Esophagus (tissue), 2 donors: Measurements from ENCODE around the gene ADAMTS12. TPM values are rescaled to one million over a fixed set of nuclear protein-coding genes. Genes with fewer than 3 reads are reported as not detected.

Experiments used
- H3K27ac ChIP-seq, 2 donors: one replicate each; pipeline ENCODE4 v1.5.1; 2013; ENCODE audit warnings: low read depth in 2 of 2, mild to moderate bottlenecking in 2 of 2, inconsistent platforms in 1 of 2, low read length in 1 of 2, moderate library complexity in 1 of 2
- H3K27me3 ChIP-seq, 2 donors: one replicate each; pipeline ENCODE4 v1.6.1; 2013; ENCODE audit warnings: low read length in 2 of 2, control low read depth in 1 of 2, mild to moderate bottlenecking in 1 of 2; ENCODE audit not compliant: insufficient read depth in 2 of 2, control insufficient read depth in 1 of 2
- H3K36me3 ChIP-seq, 2 donors: one replicate each; pipeline ENCODE4 v1.6.1; 2013; ENCODE audit warnings: low read length in 1 of 2; ENCODE audit not compliant: control insufficient read depth in 2 of 2, insufficient read depth in 2 of 2
- H3K4me1 ChIP-seq, 2 donors: one replicate each; pipeline ENCODE4 v1.6.1; 2013; ENCODE audit warnings: low read length in 1 of 2; ENCODE audit not compliant: control insufficient read depth in 2 of 2, insufficient read depth in 2 of 2
- H3K4me3 ChIP-seq, 2 donors: one replicate each; pipeline ENCODE4 v1.5.1; 2013; ENCODE audit warnings: low read length in 2 of 2, mild to moderate bottlenecking in 2 of 2, low read depth in 1 of 2, moderate library complexity in 1 of 2
- H3K9me3 ChIP-seq, 2 donors: one replicate each; pipeline ENCODE4 v1.6.1; 2013; ENCODE audit warnings: mild to moderate bottlenecking in 2 of 2, low read depth in 1 of 2, low read length in 1 of 2, moderate library complexity in 1 of 2; ENCODE audit not compliant: control insufficient read depth in 2 of 2, insufficient read depth in 1 of 2
- WGBS, 2 donors: extraction: QIAGEN DNeasy Blood & Tissue Kit; methylation state at CpG; one replicate each; pipeline ENCODE4 v1.1.7; 2013; 5-methylcytosine and 5-hydroxymethylcytosine counted together
- polyA plus RNA-seq, 2 donors: library from polyadenylated mRNA; stranded (reverse); fragments of 200-250 nt; gene quantifications; one replicate each; pipeline ENCODE4 v1.2.3, GENCODE V29; 2013
- donor health status: healthy with polysubstance abuse.
- donor health status: Bipolar disorder and iron deficiency.

The ADAMTS12 gene
- polyA plus RNA-seq, 2 donors = 0.06 to 0.20 TPM

DNA sequence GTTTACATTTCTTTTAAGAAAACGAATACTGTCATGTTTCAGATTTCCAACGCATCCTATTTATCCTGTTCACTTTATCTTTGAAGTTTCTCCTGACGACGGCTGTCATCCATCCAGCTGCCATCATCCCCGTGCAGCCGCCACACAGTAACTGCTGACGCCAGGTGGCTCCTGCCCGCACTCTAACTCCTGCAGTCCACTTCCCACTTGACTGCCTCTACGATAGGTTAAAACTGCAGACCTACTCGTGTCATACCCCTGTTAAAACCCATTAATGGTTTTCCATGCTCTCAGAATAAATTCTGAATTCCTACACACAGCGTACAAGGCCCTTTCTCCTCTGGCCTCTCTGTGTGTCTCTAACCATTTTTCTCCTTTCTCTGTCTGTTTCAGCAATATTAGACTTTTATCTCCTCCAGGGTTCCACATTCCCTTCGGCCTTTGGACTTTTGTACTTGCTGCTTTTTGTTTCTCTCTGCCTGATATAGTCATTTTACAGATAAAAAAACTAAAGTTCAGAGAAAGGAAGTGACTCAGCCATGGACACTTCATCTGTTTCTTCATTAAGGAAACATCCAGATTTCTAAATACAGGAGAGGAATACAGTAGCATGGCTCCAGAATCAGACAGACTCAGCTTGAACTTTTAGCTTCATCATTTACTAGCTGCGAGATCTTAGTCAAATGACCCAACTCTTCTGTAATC, 84.9 kb downstream of the ADAMTS12 start:
- Histone ChIP-seq H3K27ac (no peak overlapping the region), H3K27me3 (no peaks in the 10 kb centered on the region), H3K36me3 (no peaks in the 10 kb centered on the region), H3K9me3 (no peaks in the 10 kb centered on the region), H3K4me1 (no peaks in the 10 kb centered on the region), H3K4me3 (no peak overlapping the region)
- whole genome bisulfite sequencing, 2 donors = 71 to 79% methylated on average over 13 of the region's 13 CpGs

DNA sequence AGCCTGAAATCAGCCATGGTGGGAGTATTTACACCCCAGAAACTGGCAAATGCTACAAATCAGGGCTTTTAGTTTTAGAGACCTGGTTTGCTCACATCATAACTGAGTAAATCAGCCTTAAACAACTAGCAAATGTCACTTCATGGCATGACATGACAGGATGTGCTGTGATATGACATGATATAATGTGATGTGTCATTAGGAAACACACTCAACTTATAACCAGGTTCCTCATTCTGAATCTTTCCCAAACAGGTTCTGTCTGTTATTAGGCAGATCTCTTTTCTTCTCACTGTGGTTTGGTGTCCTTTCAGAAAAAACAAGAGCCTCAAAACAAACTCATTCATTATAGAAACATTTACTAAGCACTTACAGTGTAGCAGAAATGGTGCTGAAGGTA, 90.5 kb downstream of the ADAMTS12 start:
- Histone ChIP-seq H3K4me1 (no peaks in the 10 kb centered on the region), H3K36me3 (no peaks in the 10 kb centered on the region), H3K4me3 (no peak overlapping the region), H3K9me3 (no peaks in the 10 kb centered on the region), H3K27me3 (peaks cover 0 to 2% of the 10 kb centered on the region in 2 donors), H3K27ac (no peak overlapping the region)

DNA sequence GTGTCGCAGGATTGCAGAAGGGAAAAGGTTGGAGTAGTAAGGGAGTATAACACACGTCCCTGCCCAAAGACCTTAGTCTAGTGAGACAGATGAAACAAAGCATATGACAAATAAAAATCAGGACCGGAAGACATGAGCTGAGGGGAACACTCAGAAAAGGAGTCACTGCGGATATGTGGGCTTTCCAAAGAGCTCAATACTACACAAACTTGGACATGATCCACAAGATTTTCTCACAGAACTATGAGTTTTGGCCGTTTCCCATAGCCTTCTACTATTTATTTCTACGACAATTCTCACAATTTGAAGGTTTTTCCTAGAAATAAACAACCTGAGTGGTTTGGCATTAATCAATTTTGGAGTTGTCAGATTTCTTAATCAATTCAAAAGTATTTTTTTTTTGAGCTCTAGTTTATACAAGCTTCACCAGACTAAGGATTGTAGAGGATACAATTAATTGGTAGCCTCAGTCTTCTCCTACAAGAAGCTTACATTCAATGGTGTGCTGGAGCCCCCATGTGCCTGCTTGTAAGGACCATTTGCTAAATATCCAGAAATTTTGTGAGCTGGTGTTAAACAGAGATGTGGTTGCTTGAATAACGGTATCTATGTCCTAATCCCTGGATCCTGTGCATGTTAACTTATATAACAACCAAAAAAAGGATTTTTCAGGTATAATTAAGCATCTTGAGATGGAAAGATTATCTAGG, 91.4 kb downstream of the ADAMTS12 start:
- Histone ChIP-seq H3K27ac (no peak overlapping the region), H3K9me3 (no peaks in the 10 kb centered on the region), H3K27me3 (peaks cover 0 to 2% of the 10 kb centered on the region in 2 donors), H3K36me3 (no peaks in the 10 kb centered on the region), H3K4me1 (no peaks in the 10 kb centered on the region), H3K4me3 (no peak overlapping the region)
- WGBS, 2 donors = 64 to 72% methylated on average over 7 of the region's 7 CpGs

DNA sequence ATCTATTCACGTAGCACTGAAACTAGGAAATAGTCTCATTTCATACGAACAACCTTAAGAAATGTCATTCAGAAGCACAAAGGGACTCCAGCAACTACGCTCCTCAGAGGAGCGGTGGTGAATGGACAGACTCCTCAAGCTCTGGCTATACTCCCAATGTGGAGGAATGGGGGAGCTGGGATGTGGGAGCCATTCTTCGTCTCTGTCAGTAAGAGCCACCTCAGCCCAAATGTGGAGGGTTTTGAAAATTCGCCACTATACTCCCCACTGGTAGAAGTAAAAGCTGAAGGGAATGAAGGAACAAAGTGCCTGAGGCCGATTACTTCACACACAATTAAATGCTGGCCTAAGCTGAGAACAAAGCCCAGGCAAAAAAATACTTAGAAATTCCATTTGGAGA, 96.3 kb downstream of the ADAMTS12 start:
- no peaks in the 10 kb centered on the region for H3K9me3 ChIP-seq
- H3K27me3 ChIP-seq = peaks cover 0 to 2% of the 10 kb centered on the region in 2 donors
- no peaks in the 10 kb centered on the region for H3K4me1 ChIP-seq
- 76 to 80% methylated on average over 7 of the region's 7 CpGs for WGBS, 2 donors
- no peak overlapping the region for H3K27ac ChIP-seq
- H3K36me3 ChIP-seq = no peaks in the 10 kb centered on the region
- no peak overlapping the region for H3K4me3 ChIP-seq

DNA sequence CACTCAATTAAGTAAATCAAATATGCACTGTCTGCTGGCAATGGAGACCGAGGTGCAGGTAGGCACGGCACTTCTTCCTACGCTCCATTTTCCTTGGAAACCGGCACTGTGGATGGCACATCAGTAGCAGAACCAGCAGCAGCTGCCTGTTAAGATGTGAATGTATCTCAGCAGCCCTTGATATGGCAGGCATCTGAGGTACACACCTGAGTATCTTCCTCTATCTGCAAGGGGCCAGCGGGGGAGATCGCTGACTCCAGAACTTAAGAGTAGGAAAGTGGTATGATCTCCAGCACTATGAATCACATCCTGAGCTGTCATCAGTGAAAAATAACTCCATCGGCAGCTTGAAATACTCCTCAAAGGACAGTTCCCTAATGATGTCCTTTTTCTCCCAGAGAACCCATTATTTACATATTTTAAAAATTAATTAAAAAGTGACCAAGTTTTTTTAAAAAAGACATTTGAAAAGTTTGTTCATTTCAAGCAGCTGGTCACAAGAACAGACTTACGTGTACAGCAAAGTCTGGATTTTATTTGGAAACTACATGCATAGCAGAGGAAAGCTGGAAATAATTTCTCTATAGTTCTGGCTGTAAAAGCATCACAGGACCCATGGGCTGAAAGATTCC, 97.1 kb downstream of the ADAMTS12 start:
- no peak overlapping the region for H3K27ac ChIP-seq
- WGBS, 2 donors = 72 to 76% methylated on average over 8 of the region's 8 CpGs
- H3K9me3 ChIP-seq = no peaks in the 10 kb centered on the region
- no peak overlapping the region for H3K4me3 ChIP-seq
- no peaks in the 10 kb centered on the region for H3K36me3 ChIP-seq
- no peaks in the 10 kb centered on the region for H3K4me1 ChIP-seq
- peaks cover 0 to under 1% of the 10 kb centered on the region in 2 donors for H3K27me3 ChIP-seq

DNA sequence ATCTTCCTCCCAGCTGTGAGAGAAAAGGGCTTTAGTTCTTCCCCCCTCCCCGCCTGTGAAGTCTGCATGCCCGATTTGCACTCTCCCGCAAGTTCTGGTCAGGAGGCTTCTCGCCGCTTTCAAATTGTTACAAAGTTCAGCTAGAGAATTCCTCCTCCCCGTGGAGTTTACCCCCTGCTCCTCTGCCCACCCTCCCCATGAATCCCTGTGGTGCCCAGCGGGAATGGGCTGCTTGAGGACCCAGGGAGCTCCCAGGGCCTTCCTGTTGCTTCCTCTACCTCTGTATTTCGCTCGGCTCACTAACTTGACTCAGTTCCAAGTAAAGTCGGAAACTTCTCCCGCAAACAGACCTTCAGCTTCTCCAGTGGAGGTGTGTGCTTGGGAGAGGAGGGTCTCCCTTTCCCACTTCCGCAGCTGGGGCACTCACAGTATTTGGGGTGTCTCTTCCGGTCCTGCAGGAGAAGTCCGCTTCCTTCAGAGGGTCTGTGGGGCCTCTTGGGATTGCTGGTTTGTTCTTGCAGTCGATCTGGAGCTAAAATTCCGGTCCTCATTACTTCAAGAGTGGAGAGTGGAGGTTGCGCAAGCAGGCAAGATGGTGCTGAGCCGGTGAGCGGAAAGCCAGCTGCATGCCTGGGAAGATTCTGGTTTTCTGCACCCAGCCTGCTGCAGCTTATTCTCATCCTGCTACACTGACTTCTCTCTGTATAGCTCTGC, 97.8 kb downstream of the ADAMTS12 start:
- Histone ChIP-seq H3K27ac (no peak overlapping the region), H3K9me3 (no peaks in the 10 kb centered on the region), H3K4me3 (no peak overlapping the region), H3K4me1 (no peaks in the 10 kb centered on the region), H3K27me3 (no peaks in the 10 kb centered on the region), H3K36me3 (no peaks in the 10 kb centered on the region)
- 81 to 82% methylated on average over 19 of the region's 19 CpGs for WGBS, 2 donors

DNA sequence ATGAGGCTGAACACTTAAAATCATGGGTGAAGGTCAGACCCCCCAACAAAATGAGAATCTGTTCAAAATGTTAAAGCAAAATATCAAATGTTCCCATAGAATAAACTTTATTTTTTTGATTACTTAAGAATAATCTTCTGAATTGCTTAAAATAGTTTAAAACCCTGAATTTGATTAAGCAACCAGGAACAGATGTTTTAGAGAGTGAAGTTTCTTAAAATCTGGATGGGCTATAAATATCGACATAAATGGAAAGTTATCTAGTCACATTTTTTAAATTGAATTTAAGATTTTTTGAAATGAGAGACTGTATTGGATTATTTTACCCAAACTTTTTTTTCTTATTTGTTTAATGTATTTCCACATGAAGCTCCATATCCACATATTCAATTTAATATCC, 98.5 kb downstream of the ADAMTS12 start:
- H3K9me3 ChIP-seq = no peaks in the 10 kb centered on the region
- H3K27ac ChIP-seq = no peak overlapping the region
- no peaks in the 10 kb centered on the region for H3K36me3 ChIP-seq
- 84 to 86% methylated on average over 1 of the region's 1 CpG for WGBS, 2 donors
- H3K4me3 ChIP-seq = no peak overlapping the region
- no peaks in the 10 kb centered on the region for H3K27me3 ChIP-seq
- H3K4me1 ChIP-seq = no peaks in the 10 kb centered on the region

DNA sequence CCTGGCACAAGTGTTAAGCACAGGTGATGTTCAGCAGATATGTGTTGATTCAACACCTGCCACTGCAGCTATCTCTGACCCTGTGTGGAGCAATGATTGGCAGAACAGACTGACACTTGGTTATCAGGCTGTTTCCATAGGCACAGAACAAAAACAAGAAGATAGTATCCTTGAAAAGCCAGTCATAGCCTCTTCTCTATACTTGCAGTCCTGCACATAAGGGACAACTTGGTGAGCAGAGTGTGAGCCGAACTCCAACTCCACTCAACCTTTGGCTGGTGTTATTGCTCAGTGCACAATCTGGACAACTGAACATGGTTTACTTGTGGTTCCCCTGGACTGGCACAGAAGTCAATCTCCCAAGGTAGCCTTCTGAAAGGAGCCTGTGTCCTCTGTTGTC, 99.2 kb downstream of the ADAMTS12 start:
- H3K4me1 ChIP-seq = no peaks in the 10 kb centered on the region
- no peaks in the 10 kb centered on the region for H3K36me3 ChIP-seq
- no peaks in the 10 kb centered on the region for H3K9me3 ChIP-seq
- no peak overlapping the region for H3K27ac ChIP-seq
- no peaks in the 10 kb centered on the region for H3K27me3 ChIP-seq
- WGBS, 2 donors = 91 to 94% methylated on average over 1 of the region's 1 CpG
- H3K4me3 ChIP-seq = no peak overlapping the region

DNA sequence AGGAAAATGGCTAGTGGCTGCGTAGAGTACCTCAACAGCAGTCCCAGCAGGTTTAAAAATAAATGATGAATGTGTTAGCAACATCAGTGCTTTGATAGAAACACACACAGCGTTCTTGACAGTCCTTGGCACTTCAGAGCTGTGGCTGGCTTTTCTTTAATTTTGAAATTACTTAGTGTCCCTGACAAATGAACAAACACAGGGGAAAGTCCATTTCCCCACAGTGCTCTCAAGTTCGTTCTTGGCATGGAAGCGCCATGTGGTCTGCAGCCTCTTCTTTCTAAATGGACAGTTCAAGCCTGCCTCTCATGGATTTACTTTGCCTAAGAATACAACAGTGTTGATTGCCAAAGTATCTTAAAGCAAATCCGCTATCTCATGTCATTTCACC, 102.2 kb downstream of the ADAMTS12 start:
- Histone ChIP-seq H3K36me3 (no peaks in the 10 kb centered on the region), H3K27me3 (no peaks in the 10 kb centered on the region), H3K9me3 (no peaks in the 10 kb centered on the region), H3K4me1 (no peaks in the 10 kb centered on the region), H3K27ac (no peak overlapping the region), H3K4me3 (no peak overlapping the region)
- WGBS, 2 donors = 79 to 88% methylated on average over 5 of the region's 5 CpGs
